ENCODE results near the gene SLAIN2.

GRCh38 chr4:48332661-48333060, 8.7 kb upstream of the SLAIN2 start:
- TF ChIP-seq, protein P1, sequence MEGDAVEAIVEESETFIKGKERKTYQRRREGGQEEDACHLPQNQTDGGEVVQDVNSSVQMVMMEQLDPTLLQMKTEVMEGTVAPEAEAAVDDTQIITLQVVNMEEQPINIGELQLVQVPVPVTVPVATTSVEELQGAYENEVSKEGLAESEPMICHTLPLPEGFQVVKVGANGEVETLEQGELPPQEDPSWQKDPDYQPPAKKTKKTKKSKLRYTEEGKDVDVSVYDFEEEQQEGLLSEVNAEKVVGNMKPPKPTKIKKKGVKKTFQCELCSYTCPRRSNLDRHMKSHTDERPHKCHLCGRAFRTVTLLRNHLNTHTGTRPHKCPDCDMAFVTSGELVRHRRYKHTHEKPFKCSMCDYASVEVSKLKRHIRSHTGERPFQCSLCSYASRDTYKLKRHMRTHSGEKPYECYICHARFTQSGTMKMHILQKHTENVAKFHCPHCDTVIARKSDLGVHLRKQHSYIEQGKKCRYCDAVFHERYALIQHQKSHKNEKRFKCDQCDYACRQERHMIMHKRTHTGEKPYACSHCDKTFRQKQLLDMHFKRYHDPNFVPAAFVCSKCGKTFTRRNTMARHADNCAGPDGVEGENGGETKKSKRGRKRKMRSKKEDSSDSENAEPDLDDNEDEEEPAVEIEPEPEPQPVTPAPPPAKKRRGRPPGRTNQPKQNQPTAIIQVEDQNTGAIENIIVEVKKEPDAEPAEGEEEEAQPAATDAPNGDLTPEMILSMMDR (conservative IDR thresholded peaks at IDR 0.05; ENCODE audit: low read depth, low read length) = no peak
- TF ChIP-seq POLR2A (IDR thresholded peaks at IDR 0.05; ENCODE audit: low read depth, low read length) (no peak), BHLHE40 (IDR thresholded peaks at IDR 0.05; ENCODE audit: low read depth, low read length) (no peak), USF2 (IDR thresholded peaks at IDR 0.05; ENCODE audit: low read depth, low read length) (no peak), MXI1 (IDR thresholded peaks at IDR 0.05; ENCODE audit: borderline replicate concordance, low read depth, low read length) (no peak), RFX5 (IDR thresholded peaks at IDR 0.05; ENCODE audit: low read depth, low read length) (no peak), RCOR1 (IDR thresholded peaks at IDR 0.05; ENCODE audit: insufficient replicate concordance, low read length) (no peak), MAZ (IDR thresholded peaks at IDR 0.05; ENCODE audit: borderline replicate concordance, low read depth, low read length) (no peak)
